SU-DHL-6 (cell line): ENCODE results near the gene RBMS3.

Experiments used
- EZH2phosphoT487 ChIP-seq: fragments of 200-600 bp; sonication (generic), shearing (Covaris generic); conservative IDR thresholded peaks from 2 replicates; pipeline ENCODE4 v1.6.1; 2018; ENCODE audit warnings: mild to moderate bottlenecking, antibody characterized with exemption, low read length, moderate library complexity, mixed read lengths
- TF ChIP-seq, protein P1 (sequence below): fragments of 200-600 bp; sonication (generic); IDR thresholded peaks from one replicate; pipeline ENCODE4 v1.5.1; 2017; ENCODE audit warnings: antibody characterized with exemption, mild to moderate bottlenecking, low read length, moderate library complexity; ENCODE audit not compliant: insufficient read depth, poor library complexity, severe bottlenecking

DNA sequence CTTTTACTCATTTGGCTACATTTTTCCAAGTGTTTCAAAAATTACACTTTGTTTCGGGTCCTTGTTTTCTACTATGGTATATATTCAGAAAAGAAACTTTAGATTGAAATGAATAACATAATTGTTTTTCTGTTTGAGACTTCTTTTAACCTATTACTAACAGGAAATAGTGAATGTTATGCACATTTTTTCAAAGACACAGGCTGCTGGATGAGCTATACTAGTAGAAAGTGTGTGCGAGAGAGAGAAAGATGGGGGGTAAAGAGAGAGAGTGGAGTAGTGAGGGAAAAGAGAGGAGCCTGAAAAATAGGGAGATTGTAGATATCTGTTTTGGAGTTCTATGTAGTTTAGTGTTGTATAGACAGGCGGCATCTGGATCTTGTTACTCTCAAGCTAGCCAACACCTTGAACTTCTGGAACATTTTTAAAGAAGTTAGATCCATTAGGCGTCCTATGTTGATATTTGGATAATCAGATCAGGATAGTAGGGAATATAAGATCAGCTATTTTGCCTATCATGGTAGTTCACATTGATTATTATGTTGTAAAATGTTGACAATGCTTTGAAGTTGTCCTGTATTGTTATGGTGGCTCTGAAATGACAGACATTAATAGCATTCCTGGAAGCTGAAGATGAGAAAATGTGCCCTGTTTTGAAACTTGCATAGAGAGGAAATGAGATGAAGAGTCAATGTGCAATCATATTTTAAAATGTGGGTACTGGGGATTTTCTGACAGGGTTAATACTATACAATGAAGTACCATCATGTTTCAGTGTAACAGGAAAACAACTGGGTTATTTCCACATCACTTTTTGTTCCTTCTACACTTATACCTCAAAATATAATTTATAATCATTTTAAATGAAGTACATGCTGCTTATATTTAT, 2.6 kb downstream of the RBMS3 start:
- TF ChIP-seq, protein P1, sequence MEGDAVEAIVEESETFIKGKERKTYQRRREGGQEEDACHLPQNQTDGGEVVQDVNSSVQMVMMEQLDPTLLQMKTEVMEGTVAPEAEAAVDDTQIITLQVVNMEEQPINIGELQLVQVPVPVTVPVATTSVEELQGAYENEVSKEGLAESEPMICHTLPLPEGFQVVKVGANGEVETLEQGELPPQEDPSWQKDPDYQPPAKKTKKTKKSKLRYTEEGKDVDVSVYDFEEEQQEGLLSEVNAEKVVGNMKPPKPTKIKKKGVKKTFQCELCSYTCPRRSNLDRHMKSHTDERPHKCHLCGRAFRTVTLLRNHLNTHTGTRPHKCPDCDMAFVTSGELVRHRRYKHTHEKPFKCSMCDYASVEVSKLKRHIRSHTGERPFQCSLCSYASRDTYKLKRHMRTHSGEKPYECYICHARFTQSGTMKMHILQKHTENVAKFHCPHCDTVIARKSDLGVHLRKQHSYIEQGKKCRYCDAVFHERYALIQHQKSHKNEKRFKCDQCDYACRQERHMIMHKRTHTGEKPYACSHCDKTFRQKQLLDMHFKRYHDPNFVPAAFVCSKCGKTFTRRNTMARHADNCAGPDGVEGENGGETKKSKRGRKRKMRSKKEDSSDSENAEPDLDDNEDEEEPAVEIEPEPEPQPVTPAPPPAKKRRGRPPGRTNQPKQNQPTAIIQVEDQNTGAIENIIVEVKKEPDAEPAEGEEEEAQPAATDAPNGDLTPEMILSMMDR = no peak
- no peak for TF ChIP-seq EZH2phosphoT487
